Measurements from ENCODE around the gene SLC1A1. TPM values are rescaled to one million over a fixed set of nuclear protein-coding genes. Genes with fewer than 3 reads are reported as not detected.
A peak's percentile ranks its signal among the peaks of the same experiment; 100 is the strongest.

Gene SLC1A1
- total RNA-seq, 6 donors from 2014 or later, result 16.8 to 62.5 (median 40.6) TPM

DNA sequence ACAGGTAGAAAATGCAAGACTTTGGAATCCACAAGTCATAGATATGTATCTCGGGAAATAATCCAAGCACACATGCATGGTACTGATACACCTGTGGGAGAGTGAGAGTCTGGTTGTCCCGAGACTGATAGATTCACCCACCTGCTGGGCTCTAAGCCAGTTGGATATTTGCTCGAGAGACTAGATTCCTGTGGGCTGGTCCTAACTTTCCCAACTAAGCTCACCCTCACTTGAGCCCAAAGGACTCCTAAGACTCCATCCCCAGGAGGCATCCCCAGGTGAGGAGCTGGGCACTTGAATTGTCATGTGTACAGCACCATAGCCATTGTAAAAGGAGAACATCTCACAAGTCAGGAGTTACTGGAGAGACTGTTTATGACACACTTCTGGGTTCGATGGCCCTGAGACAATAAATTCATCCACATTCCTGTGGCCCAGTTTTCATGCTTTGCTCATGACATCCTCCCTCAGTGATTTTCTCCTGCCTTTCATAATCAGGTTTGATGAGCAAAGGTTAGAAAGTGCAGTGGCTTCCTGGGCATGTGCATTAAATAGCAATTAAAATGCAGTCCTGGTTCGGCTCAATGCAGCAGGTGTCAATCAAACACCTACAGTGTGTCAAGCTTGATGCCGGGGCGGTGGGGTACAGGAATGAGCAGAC lies 18.1 kb downstream of the SLC1A1 start:
- DNase-seq (no peak), ATAC-seq (ENCODE audit: low FRiP score in 2 of 2) (peak in 1 of 2 donors; percentile 41)
- Histone ChIP-seq H3K27me3 (no peaks in the 10 kb centered on the region), H3K27ac (peak overlapping the region in 1 of 4 donors; percentile 18), H3K4me1 (no peaks in the 10 kb centered on the region), H3K4me3 (no peak overlapping the region), H3K9me3 (no peaks in the 10 kb centered on the region), H3K36me3 (no peaks in the 10 kb centered on the region)
- TF ChIP-seq CTCF (IDR thresholded peaks at IDR 0.05), result no peak
- no peak for TF ChIP-seq EP300 (IDR thresholded peaks at IDR 0.05)
- no peak for TF ChIP-seq POLR2A (IDR thresholded peaks at IDR 0.05)
- TF ChIP-seq POLR2AphosphoS5 (IDR thresholded peaks at IDR 0.05), result no peak
- 79 to 82% methylated on average over 7 of the region's 7 CpGs for WGBS, 2 donors

DNA sequence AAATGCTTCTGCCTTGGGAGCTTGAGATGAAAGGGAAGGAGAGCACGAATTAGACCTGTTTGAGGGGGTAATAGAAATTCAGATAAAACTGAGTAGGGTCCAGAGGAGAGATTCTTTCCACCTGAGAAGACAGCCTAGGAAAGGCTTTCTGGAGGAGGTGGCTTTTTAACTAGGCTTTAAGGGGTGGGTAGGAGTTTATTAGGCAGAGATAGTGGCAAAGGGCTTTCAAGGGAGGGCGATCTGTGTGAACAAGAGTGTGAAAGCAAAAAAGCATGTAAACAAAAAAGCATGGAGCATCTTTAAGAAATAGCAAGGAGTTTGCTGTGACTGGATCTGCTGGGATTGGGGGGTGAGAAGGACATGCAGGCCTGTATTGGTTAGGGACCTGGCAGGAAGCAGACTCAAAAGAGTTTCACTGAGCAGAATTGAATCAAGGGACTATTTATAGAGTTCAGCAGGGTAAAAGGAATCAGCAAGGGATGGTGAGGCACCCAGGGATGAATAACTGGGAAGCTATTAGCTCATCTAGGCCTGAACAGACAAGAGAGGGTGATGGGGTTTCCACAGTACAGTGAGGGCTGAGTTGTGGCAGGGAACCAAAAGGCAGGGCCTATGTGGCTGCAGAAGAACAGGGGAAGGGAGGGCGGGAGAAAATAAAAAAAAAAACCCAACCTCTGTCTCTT lies 18.8 kb downstream of the SLC1A1 start:
- peak overlapping the region in 1 of 4 donors; percentile 18 for H3K27ac ChIP-seq

GRCh38 chr9:4509590-4509984 lies 19.3 kb downstream of the SLC1A1 start:
- WGBS, 2 donors, result 95 to 96% methylated on average over 3 of the region's 3 CpGs
- Histone ChIP-seq H3K4me3 (no peak overlapping the region), H3K9me3 (no peaks in the 10 kb centered on the region), H3K27me3 (no peaks in the 10 kb centered on the region), H3K4me1 (no peaks in the 10 kb centered on the region), H3K27ac (no peak overlapping the region), H3K36me3 (no peaks in the 10 kb centered on the region)
- DNase-seq (no peak), ATAC-seq (ENCODE audit: low FRiP score in 2 of 2) (no peak)
- TF ChIP-seq POLR2A (IDR thresholded peaks at IDR 0.05) (no peak), CTCF (IDR thresholded peaks at IDR 0.05) (no peak), POLR2AphosphoS5 (IDR thresholded peaks at IDR 0.05) (no peak), EP300 (IDR thresholded peaks at IDR 0.05) (no peak)

More for the DNA sequence above, 18.8 kb downstream of the SLC1A1 start:
- no peak overlapping the region for H3K4me3 ChIP-seq
- DNase-seq, result no peak
- 78 to 86% methylated on average over 3 of the region's 3 CpGs for WGBS, 2 donors
- no peaks in the 10 kb centered on the region for H3K4me1 ChIP-seq
- no peaks in the 10 kb centered on the region for H3K36me3 ChIP-seq
- no peak for ATAC-seq (ENCODE audit: low FRiP score in 2 of 2)
- no peaks in the 10 kb centered on the region for H3K9me3 ChIP-seq
- TF ChIP-seq CTCF (IDR thresholded peaks at IDR 0.05) (no peak), POLR2AphosphoS5 (IDR thresholded peaks at IDR 0.05) (no peak), EP300 (IDR thresholded peaks at IDR 0.05) (no peak), POLR2A (IDR thresholded peaks at IDR 0.05) (no peak)
- no peaks in the 10 kb centered on the region for H3K27me3 ChIP-seq

GRCh38 chr9:4510546-4511322 lies 20.5 kb downstream of the SLC1A1 start:
- ATAC-seq (ENCODE audit: low FRiP score in 2 of 2) (no peak), DNase-seq (no peak)
- Histone ChIP-seq H3K9me3 (no peaks in the 10 kb centered on the region), H3K4me1 (no peaks in the 10 kb centered on the region), H3K27me3 (no peaks in the 10 kb centered on the region), H3K36me3 (no peaks in the 10 kb centered on the region), H3K4me3 (no peak overlapping the region), H3K27ac (no peak overlapping the region)
- TF ChIP-seq POLR2AphosphoS5 (IDR thresholded peaks at IDR 0.05), result no peak
- no peak for TF ChIP-seq EP300 (IDR thresholded peaks at IDR 0.05)
- no peak for TF ChIP-seq CTCF (IDR thresholded peaks at IDR 0.05)
- TF ChIP-seq POLR2A (IDR thresholded peaks at IDR 0.05), result no peak
- WGBS, 2 donors, result 83 to 84% methylated on average over 4 of the region's 4 CpGs

Data from upper lobe of left lung (tissue), 6 donors.